HepG2 (cell line): ENCODE results near the gene ELL. TPM values are rescaled to one million over a fixed set of nuclear protein-coding genes. Genes with fewer than 3 reads are reported as not detected.

Experiments
- ATAC-seq: fragments of 200-7000 bp; cut with Tn5 transposase; 3 replicates; pipeline ENCODE4 v1.9.1; 2020; ENCODE audit warnings: mild to moderate bottlenecking, moderate library complexity
- BruUV-seq: library from RNA; stranded (reverse); fragments of 400-500 nt; replicated peaks from 2 replicates; lab custom pipeline; 2021; lab: Mats Ljungman, UMichigan
- CTCF ChIA-PET: fragments of 300-600 bp; formaldehyde crosslinking; extraction: SDS; loops from one replicate; lab custom pipeline; 2021; ENCODE audit warnings: low total read pairs, inconsistent platforms, low intra/inter-chr PET ratio; lab: Yijun Ruan, JAX
- POLR2A ChIA-PET: fragments of 350-600 bp; sonication (Branson Sonifier 250); formaldehyde crosslinking; loops from one replicate; lab custom pipeline; 2020; ENCODE audit warnings: antibody characterized with exemption, inconsistent platforms; lab: Yijun Ruan, JAX
- DNase-seq: peaks from one replicate; pipeline ENCODE4 v3.0.0-alpha.2; 2015; ENCODE audit warnings: low spot score
- FAIRE-seq: peaks from 3 replicates; lab custom pipeline; 2011; peaks lifted over from hg19 to GRCh38; lab: Jason Lieb, UNC
- H2AFZ ChIP-seq: one replicate; pipeline ENCODE4 v1.6.1; 2011; ENCODE audit warnings: low read length, inconsistent platforms
- H3K27ac ChIP-seq: fragments of 300-600 bp; 3 replicates; pipeline ENCODE4 v1.8.0; 2011; ENCODE audit warnings: mixed run types, mild to moderate bottlenecking, mixed read lengths, low read length, inconsistent platforms; ENCODE audit not compliant: insufficient read depth; ENCODE audit errors: extremely low read length
- H3K27me3 ChIP-seq, 2 experiments: fragments of 200-600 bp in 1 of 2; 2 replicates in 1 of 2; 3 replicates in 1 of 2; pipeline versions ENCODE4 v1.6.0 to v1.8.0; 2011; ENCODE audit warnings: low read length in 2 of 2, mild to moderate bottlenecking in 2 of 2, moderate library complexity in 2 of 2, inconsistent platforms in 1 of 2; ENCODE audit not compliant: insufficient read depth in 2 of 2, control insufficient read depth in 1 of 2
- H3K36me3 ChIP-seq, 2 experiments: fragments of 200-600 bp in 1 of 2; replicated peaks in 1 of 2; 2 replicates in 1 of 2; 3 replicates in 1 of 2; pipeline versions ENCODE4 v1.5.1 to v1.8.0; 2011; ENCODE audit warnings: low read length in 2 of 2, inconsistent platforms in 1 of 2; ENCODE audit not compliant: insufficient read depth in 2 of 2, control insufficient read depth in 1 of 2
- H3K4me1 ChIP-seq: 2 replicates; pipeline ENCODE4 v1.5.1; 2012; ENCODE audit warnings: low read length, inconsistent platforms; ENCODE audit not compliant: insufficient read depth
- H3K4me2 ChIP-seq: 2 replicates; pipeline ENCODE4 v1.6.0; 2011; ENCODE audit warnings: low read depth, low read length, inconsistent platforms
- H3K4me3 ChIP-seq, 3 experiments: fragments of 200-600 bp in 1 of 3; sonication (generic), shearing (Covaris generic) in 1 of 3; replicated peaks in 1 of 3; 2 replicates each; pipeline ENCODE4 v1.5.1; 2011 to 2016; ENCODE audit warnings: low read length in 3 of 3, inconsistent platforms in 2 of 3, low read depth in 2 of 3, mild to moderate bottlenecking in 2 of 3, control low read depth in 1 of 3, mixed read lengths in 1 of 3; ENCODE audit not compliant: insufficient read depth in 1 of 3
- H3K79me2 ChIP-seq: one replicate; pipeline ENCODE4 v1.6.1; 2011; ENCODE audit warnings: low read length, inconsistent platforms; ENCODE audit not compliant: insufficient read depth
- H3K9ac ChIP-seq: 2 replicates; pipeline ENCODE4 v1.6.0; 2011; ENCODE audit warnings: mild to moderate bottlenecking, low read depth, low read length, inconsistent platforms; ENCODE audit not compliant: insufficient read depth
- H3K9me3 ChIP-seq: 2 replicates; pipeline ENCODE4 v1.5.1; 2012; ENCODE audit warnings: mild to moderate bottlenecking, low read length
- H4K20me1 ChIP-seq: 2 replicates; pipeline ENCODE4 v1.6.0; 2011; ENCODE audit warnings: inconsistent platforms, mild to moderate bottlenecking, low read length, moderate library complexity; ENCODE audit not compliant: insufficient read depth
- ELF3 ChIP-seq: IDR thresholded peaks from 2 replicates; pipeline ENCODE4 v1.6.1; 2016; ENCODE audit warnings: missing genetic modification reagents, missing compliant biosample characterization
- GABPB1 ChIP-seq: IDR thresholded peaks from 2 replicates; pipeline ENCODE4 v1.6.1; 2016; ENCODE audit warnings: mild to moderate bottlenecking, missing genetic modification reagents, moderate library complexity, missing compliant biosample characterization
- HDAC1 ChIP-seq: sonication (generic); formaldehyde crosslinking; IDR thresholded peaks from 2 replicates; pipeline ENCODE4 v1.5.1; 2020; ENCODE audit warnings: mild to moderate bottlenecking, missing genetic modification reagents
- MTERF4 ChIP-seq: sonication (generic); formaldehyde crosslinking; IDR thresholded peaks from 2 replicates; pipeline ENCODE4 v1.8.0; 2023; ENCODE audit warnings: mild to moderate bottlenecking, missing genetic modification reagents
- NFE2L2 ChIP-seq: fragments of 150-350 bp; IDR thresholded peaks from 2 replicates; pipeline ENCODE4 v1.6.1; 2014; ENCODE audit warnings: low read length
- PCBP1 ChIP-seq: fragments of 200-400 bp; formaldehyde crosslinking; IDR thresholded peaks from 2 replicates; pipeline ENCODE4 v1.6.1; 2017; ENCODE audit warnings: mild to moderate bottlenecking, low read depth, low read length, borderline replicate concordance
- RXRB ChIP-seq: IDR thresholded peaks from 2 replicates; pipeline ENCODE4 v1.6.1; 2016; ENCODE audit warnings: borderline replicate concordance, missing genetic modification reagents, missing compliant biosample characterization
- SOX13 ChIP-seq, 3 experiments: fragments of 450-650 bp in 1 of 3; sonication (generic) in 1 of 3; formaldehyde crosslinking in 1 of 3; IDR thresholded peaks in 2 of 3; conservative IDR thresholded peaks in 1 of 3; 2 replicates each; pipeline versions ENCODE4 v1.5.0 to v1.6.1; 2016 to 2020; ENCODE audit warnings: antibody characterized with exemption in 1 of 3, mild to moderate bottlenecking in 1 of 3, missing compliant biosample characterization in 1 of 3, missing genetic modification reagents in 1 of 3, moderate library complexity in 1 of 3
- STAG1 ChIP-seq: sonication (generic); formaldehyde crosslinking; IDR thresholded peaks from 2 replicates; pipeline ENCODE4 v1.4.0; 2020; ENCODE audit warnings: missing genetic modification reagents
- ZMYM4 ChIP-seq: sonication (generic); formaldehyde crosslinking; IDR thresholded peaks from 2 replicates; pipeline ENCODE4 v1.8.1; 2023; ENCODE audit warnings: mild to moderate bottlenecking, missing genetic modification reagents
- ZNF326 ChIP-seq: sonication (generic); formaldehyde crosslinking; IDR thresholded peaks from 2 replicates; pipeline ENCODE4 v1.4.0; 2020; ENCODE audit warnings: missing genetic modification reagents, borderline replicate concordance
- ZNF446 ChIP-seq: sonication (generic); formaldehyde crosslinking; IDR thresholded peaks from 2 replicates; pipeline ENCODE4 v1.5.0; 2020; ENCODE audit warnings: mild to moderate bottlenecking, missing genetic modification reagents
- ZNF574 ChIP-seq: sonication (generic); formaldehyde crosslinking; IDR thresholded peaks from 2 replicates; pipeline ENCODE4 v1.4.0; 2020; ENCODE audit warnings: missing genetic modification reagents
- ZNF747 ChIP-seq: sonication (generic); formaldehyde crosslinking; IDR thresholded peaks from 2 replicates; pipeline ENCODE4 v1.8.1; 2023; ENCODE audit warnings: missing genetic modification reagents, mild to moderate bottlenecking, borderline replicate concordance
- ZNF749 ChIP-seq: sonication (generic); formaldehyde crosslinking; IDR thresholded peaks from 2 replicates; pipeline ENCODE4 v1.8.0; 2022; ENCODE audit warnings: mild to moderate bottlenecking, missing genetic modification reagents, moderate library complexity, borderline replicate concordance
- ZSCAN29 ChIP-seq: sonication (generic); formaldehyde crosslinking; conservative IDR thresholded peaks from 2 replicates; pipeline ENCODE4 v1.4.0; 2020; ENCODE audit warnings: mild to moderate bottlenecking, missing genetic modification reagents
- WGBS: methylation state at CpG from one replicate; pipeline ENCODE4 v1.1.6; 2017; ENCODE audit warnings: low lambda C conversion rate; 5-methylcytosine and 5-hydroxymethylcytosine counted together
- in situ Hi-C: cut with HindIII; loops from 2 replicates; pipeline ENCODE4 v1.10.0; 2017; ENCODE audit warnings: low pct_unique_long_range_greater_than_20kb; ENCODE audit not compliant: extremely low pct_ligation_motif_present
- intact Hi-C: fragments of 100-400 bp; cut with micrococcal nuclease; formaldehyde crosslinking; loops from one replicate; pipeline ENCODE4 v1.10.0; 2022; ENCODE audit not compliant: unreplicated experiment
- polyA plus RNA-seq, 8 experiments: library from polyadenylated mRNA; depleted of rRNA in 3 of 8; stranded (reverse) in 7 of 8; unstranded in 1 of 8; fragments of >200 nt; fragmentation: Illumina TruSeq in 4 of 8; extraction: Trizol in 4 of 8; gene quantifications; 2 replicates each; pipeline versions ENCODE4 v1.2.1 to v1.2.3, GENCODE V29; 2011 to 2016; ENCODE audit warnings: low read depth in 4 of 8, missing spikeins in 1 of 8, mixed read lengths in 1 of 8; ENCODE audit not compliant: insufficient read depth in 1 of 8
- total RNA-seq, 5 experiments: library from RNA; depleted of rRNA; stranded (reverse); fragments of >200 nt; fragmentation: Illumina TruSeq; extraction: Trizol; gene quantifications; 2 replicates each; pipeline ENCODE4 v1.2.3, GENCODE V29; 2016; ENCODE audit warnings: low read depth in 1 of 5

ELL gene
- total and polyA plus RNA-seq, 2 of the 13 experiments (the other 11 are each of a cell fraction or from before 2014, with no cell fraction given): 3.7 to 5.4 TPM

GRCh38 chr19:18502246-18502637, 19.6 kb downstream of the ELL start:
- CTCF ChIA-PET: no interaction called here

GRCh38 chr19:18501832-18502231, 20.0 kb downstream of the ELL start:
- no peak overlapping the region for H2AFZ ChIP-seq
- no peak for ATAC-seq
- BruUV-seq: no TSS peak
- no peaks in the 10 kb centered on the region for H3K27me3 ChIP-seq
- H3K79me2 ChIP-seq: peaks cover 94% of the 10 kb centered on the region
- no peak overlapping the region for H3K9ac ChIP-seq
- no peaks in the 10 kb centered on the region for H3K9me3 ChIP-seq
- 89% methylated on average over 5 of the region's 9 CpGs for WGBS
- H3K27ac ChIP-seq: no peak overlapping the region
- H3K4me1 ChIP-seq: peaks cover 55% of the 10 kb centered on the region
- H4K20me1 ChIP-seq: peaks cover 80% of the 10 kb centered on the region; the same call in 1 of the 2 replicates
- no peak for FAIRE-seq
- no peak for DNase-seq
- ChIA-PET POLR2A (no interaction called here), CTCF (no interaction called here)
- intact Hi-C loops (no loop called here), in situ Hi-C loops (no loop called here)
- H3K4me3 ChIP-seq: no peak overlapping the region
- H3K4me2 ChIP-seq: no peak overlapping the region
- peaks cover 0 to 6% of the 10 kb centered on the region in 2 experiments; a peak in 1 of 5 replicates for H3K36me3 ChIP-seq
- TF ChIP-seq ZNF747 (no peak), ZNF574 (CRISPR knock-in tag) (no peak), ZNF446 (CRISPR knock-in tag) (no peak), RXRB (CRISPR knock-in tag) (no peak), ZNF326 (CRISPR knock-in tag) (no peak), ZSCAN29 (CRISPR knock-in tag) (no peak), ELF3 (CRISPR knock-in tag) (no peak), SOX13 (IDR thresholded peaks at IDR 0.05) (no peak), SOX13 (CRISPR knock-in tag; conservative IDR thresholded peaks at IDR 0.05 in 1 of 2, IDR thresholded peaks at IDR 0.05 in 1 of 2) (no peak)

More at GRCh38 chr19:18502246-18502637, 19.6 kb downstream of the ELL start:
- no peak overlapping the region for H3K4me2 ChIP-seq
- H3K4me1 ChIP-seq: peaks cover 55% of the 10 kb centered on the region
- intact Hi-C loops: no loop called here
- POLR2A ChIA-PET: interaction anchor here (1.2 kb wide), 1 partner anchor 12 kb away, joined by 4 read pairs; no protein-coding TSS in a partner anchor
- no peaks in the 10 kb centered on the region for H3K9me3 ChIP-seq
- H4K20me1 ChIP-seq: peaks cover 79% of the 10 kb centered on the region; the same call in 1 of the 2 replicates
- no peak overlapping the region for H3K9ac ChIP-seq
- peaks cover 94% of the 10 kb centered on the region for H3K79me2 ChIP-seq
- ATAC-seq (no peak), FAIRE-seq (no peak), DNase-seq (no peak)
- TF ChIP-seq ZNF749 (CRISPR knock-in tag) (no peak), GABPB1 (CRISPR knock-in tag) (no peak), MTERF4 (0 out of 2 replicates have a peak, but pooled peaks have one; percentile 0), NFE2L2 (no peak), HDAC1 (no peak), PCBP1 (no peak), STAG1 (CRISPR knock-in tag) (no peak), ZMYM4 (no peak)
- peaks cover 0 to 6% of the 10 kb centered on the region in 2 experiments; a peak in 1 of 5 replicates for H3K36me3 ChIP-seq
- no peak overlapping the region for H3K27ac ChIP-seq
- 95% methylated on average over 3 of the region's 7 CpGs for WGBS
- no TSS peak for BruUV-seq
- H3K27me3 ChIP-seq: no peaks in the 10 kb centered on the region
- H3K4me3 ChIP-seq: no peak overlapping the region
- H2AFZ ChIP-seq: no peak overlapping the region
- in situ Hi-C loops: no loop called here
